ENCODE results near the gene BEND2. TPM values are rescaled to one million over a fixed set of nuclear protein-coding genes. Genes with fewer than 3 reads are reported as not detected.

BEND2 gene
- total and polyA plus RNA-seq, 2 donors from 2014 or later: not detected

DNA sequence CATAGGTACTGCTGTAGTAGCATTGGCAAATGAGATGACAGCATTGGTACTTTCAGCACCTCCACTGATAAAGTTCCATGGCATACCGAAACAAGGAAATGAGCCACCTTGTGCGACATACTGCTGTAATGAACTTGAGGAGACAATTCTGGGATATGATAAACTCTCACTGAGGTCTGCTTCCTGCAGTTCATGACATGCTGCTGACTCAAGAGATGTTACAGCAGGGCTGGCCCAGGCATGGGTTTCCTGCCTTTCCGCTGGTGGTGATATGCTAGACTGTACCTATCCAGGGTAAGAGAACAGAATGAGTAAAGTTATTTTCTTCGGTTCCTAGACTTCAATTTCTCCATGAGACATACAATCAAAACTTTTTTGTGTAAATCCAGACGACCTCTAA lies 17.1 kb downstream of the BEND2 start:
- Histone ChIP-seq H3K27ac (ENCODE audit: low read depth in 2 of 2, low read length in 2 of 2) (no peak overlapping the region), H3K4me1 (ENCODE audit: control insufficient read depth in 2 of 3, insufficient read depth in 2 of 3, low read depth in 1 of 3, low read length in 3 of 3) (no peaks in the 10 kb centered on the region), H3K36me3 (ENCODE audit: control insufficient read depth in 2 of 3, insufficient read depth in 3 of 3, low read length in 3 of 3) (no peaks in the 10 kb centered on the region), H3K9ac (ENCODE audit: low read length in 3 of 3) (no peak overlapping the region), H3K9me3 (ENCODE audit: control insufficient read depth in 2 of 3, insufficient read depth in 1 of 3, low read length in 3 of 3) (no peaks in the 10 kb centered on the region), H3K4me3 (ENCODE audit: low read length in 3 of 3) (no peak overlapping the region), H3K27me3 (ENCODE audit: control insufficient read depth, insufficient read depth, low read length) (no peaks in the 10 kb centered on the region)
- no peak for DNase-seq
- no peak for FAIRE-seq
- TF ChIP-seq, protein P1, sequence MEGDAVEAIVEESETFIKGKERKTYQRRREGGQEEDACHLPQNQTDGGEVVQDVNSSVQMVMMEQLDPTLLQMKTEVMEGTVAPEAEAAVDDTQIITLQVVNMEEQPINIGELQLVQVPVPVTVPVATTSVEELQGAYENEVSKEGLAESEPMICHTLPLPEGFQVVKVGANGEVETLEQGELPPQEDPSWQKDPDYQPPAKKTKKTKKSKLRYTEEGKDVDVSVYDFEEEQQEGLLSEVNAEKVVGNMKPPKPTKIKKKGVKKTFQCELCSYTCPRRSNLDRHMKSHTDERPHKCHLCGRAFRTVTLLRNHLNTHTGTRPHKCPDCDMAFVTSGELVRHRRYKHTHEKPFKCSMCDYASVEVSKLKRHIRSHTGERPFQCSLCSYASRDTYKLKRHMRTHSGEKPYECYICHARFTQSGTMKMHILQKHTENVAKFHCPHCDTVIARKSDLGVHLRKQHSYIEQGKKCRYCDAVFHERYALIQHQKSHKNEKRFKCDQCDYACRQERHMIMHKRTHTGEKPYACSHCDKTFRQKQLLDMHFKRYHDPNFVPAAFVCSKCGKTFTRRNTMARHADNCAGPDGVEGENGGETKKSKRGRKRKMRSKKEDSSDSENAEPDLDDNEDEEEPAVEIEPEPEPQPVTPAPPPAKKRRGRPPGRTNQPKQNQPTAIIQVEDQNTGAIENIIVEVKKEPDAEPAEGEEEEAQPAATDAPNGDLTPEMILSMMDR (IDR thresholded peaks at IDR 0.05; ENCODE audit: borderline replicate concordance, extremely low read depth, insufficient read depth): no peak
- intact Hi-C loops (cut with DNase I): no loop called here

GRCh38 chrX:18194688-18195087 lies 26.0 kb downstream of the BEND2 start:
- FAIRE-seq: no peak
- no peak overlapping the region for H3K4me3 ChIP-seq (ENCODE audit: low read length in 3 of 3)
- no peaks in the 10 kb centered on the region for H3K4me1 ChIP-seq (ENCODE audit: control insufficient read depth in 2 of 3, insufficient read depth in 2 of 3, low read depth in 1 of 3, low read length in 3 of 3)
- DNase-seq: no peak
- no peaks in the 10 kb centered on the region for H3K27me3 ChIP-seq (ENCODE audit: control insufficient read depth, insufficient read depth, low read length)
- intact Hi-C loops (cut with DNase I): no loop called here
- no peak overlapping the region for H3K27ac ChIP-seq (ENCODE audit: low read depth in 2 of 2, low read length in 2 of 2)
- TF ChIP-seq, protein P1 (IDR thresholded peaks at IDR 0.05; ENCODE audit: borderline replicate concordance, extremely low read depth, insufficient read depth): no peak
- no peaks in the 10 kb centered on the region for H3K36me3 ChIP-seq (ENCODE audit: control insufficient read depth in 2 of 3, insufficient read depth in 3 of 3, low read length in 3 of 3)
- no peak overlapping the region for H3K9ac ChIP-seq (ENCODE audit: low read length in 3 of 3)
- H3K9me3 ChIP-seq (ENCODE audit: control insufficient read depth in 2 of 3, insufficient read depth in 1 of 3, low read length in 3 of 3): no peaks in the 10 kb centered on the region

- no peak for FAIRE-seq
- intact Hi-C loops (cut with DNase I): no loop called here
- H3K4me3 ChIP-seq (ENCODE audit: low read length in 3 of 3): no peak overlapping the region
These were observed 41.2 kb downstream of the BEND2 start for GRCh38 chrX:18179446-18179845.

More at GRCh38 chrX:18179446-18179845, 41.2 kb downstream of the BEND2 start:
- H3K27ac ChIP-seq (ENCODE audit: low read depth in 2 of 2, low read length in 2 of 2): no peak overlapping the region
- H3K9ac ChIP-seq (ENCODE audit: low read length in 3 of 3): no peak overlapping the region
- no peaks in the 10 kb centered on the region for H3K4me1 ChIP-seq (ENCODE audit: control insufficient read depth in 2 of 3, insufficient read depth in 2 of 3, low read depth in 1 of 3, low read length in 3 of 3)
- TF ChIP-seq, protein P1 (IDR thresholded peaks at IDR 0.05; ENCODE audit: borderline replicate concordance, extremely low read depth, insufficient read depth): no peak
- DNase-seq: no peak
- H3K27me3 ChIP-seq (ENCODE audit: control insufficient read depth, insufficient read depth, low read length): no peaks in the 10 kb centered on the region
- no peaks in the 10 kb centered on the region for H3K9me3 ChIP-seq (ENCODE audit: control insufficient read depth in 2 of 3, insufficient read depth in 1 of 3, low read length in 3 of 3)
- no peaks in the 10 kb centered on the region for H3K36me3 ChIP-seq (ENCODE audit: control insufficient read depth in 2 of 3, insufficient read depth in 3 of 3, low read length in 3 of 3)
